Measurements from ENCODE around the gene TLN1. TPM values are rescaled to one million over a fixed set of nuclear protein-coding genes. Genes with fewer than 3 reads are reported as not detected.

The TLN1 gene
- total and polyA plus RNA-seq, 3 experiments from 2014 or later, result 161 to 249 (median 248) TPM

GRCh38 chr9:35771534-35771933, 39.5 kb upstream of the TLN1 start:
- Mint-ChIP-seq H3K27me3 (no peaks in the 10 kb centered on the region), H3K4me3 (no peak overlapping the region), H3K36me3 (peaks cover 0 to 7% (median 0%) of the 10 kb centered on the region in 3 donors), H3K4me1 (peaks cover 7 to 10% (median 8%) of the 10 kb centered on the region in 3 donors), H3K27ac (no peak overlapping the region), H3K9me3 (no peaks in the 10 kb centered on the region)
- POLR2A ChIA-PET, result interaction anchor here (0.5 to 1.0 kb wide), 2 partner anchors 35 to 194 kb away, joined by 3 to 4 read pairs; no protein-coding TSS in a partner anchor
- CTCF ChIA-PET, result interaction anchor here (2.8 to 3.0 kb wide), 2 partner anchors 15 to 18 kb away, joined by 8 to 11 read pairs; no protein-coding TSS in a partner anchor
- no peak for DNase-seq
- no peak overlapping the region for H3K4me3 ChIP-seq (ENCODE audit: low read length)
- H3K36me3 ChIP-seq (ENCODE audit: insufficient read depth, low read length), result no peaks in the 10 kb centered on the region
- H3K27ac ChIP-seq (ENCODE audit: low read depth, low read length), result no peak overlapping the region
- no peaks in the 10 kb centered on the region for H3K4me1 ChIP-seq (ENCODE audit: insufficient read depth, low read length)
- no peaks in the 10 kb centered on the region for H3K27me3 ChIP-seq (ENCODE audit: insufficient read depth, low read length, poor library complexity, severe bottlenecking)
- no peaks in the 10 kb centered on the region for H3K9me3 ChIP-seq (ENCODE audit: low read length)

DNA sequence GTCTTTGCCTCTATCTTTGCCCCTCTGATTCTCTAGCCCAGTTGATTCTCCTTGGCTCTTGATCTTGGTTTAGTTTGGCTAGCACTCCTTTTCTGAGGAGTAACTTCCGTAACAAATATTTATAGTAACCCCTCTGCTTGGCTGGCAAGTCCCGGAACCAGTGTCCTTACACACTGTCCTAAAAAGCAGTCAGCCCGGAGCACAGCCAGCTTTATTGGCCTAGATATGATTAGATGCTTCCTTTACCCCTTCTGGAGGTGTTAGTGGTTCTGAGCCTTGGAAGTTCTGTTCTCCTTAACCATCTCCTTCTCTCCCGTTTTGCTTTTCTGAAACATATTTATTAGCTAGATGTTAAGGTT, 39.1 kb upstream of the TLN1 start:
- H3K4me1 Mint-ChIP-seq, result peaks cover 9 to 15% (median 12%) of the 10 kb centered on the region in 3 donors
- H3K4me1 ChIP-seq (ENCODE audit: insufficient read depth, low read length), result no peaks in the 10 kb centered on the region
- no peaks in the 10 kb centered on the region for H3K9me3 Mint-ChIP-seq
- DNase-seq, result no peak
- no peaks in the 10 kb centered on the region for H3K27me3 Mint-ChIP-seq
- no peak overlapping the region for H3K4me3 ChIP-seq (ENCODE audit: low read length)
- H3K36me3 ChIP-seq (ENCODE audit: insufficient read depth, low read length), result no peaks in the 10 kb centered on the region
- ChIA-PET CTCF (interaction anchor here (2.8 to 3.0 kb wide), 2 partner anchors 14 to 19 kb away, joined by 8 to 11 read pairs; no protein-coding TSS in a partner anchor), POLR2A (interaction anchor here (0.5 to 1.0 kb wide), 2 partner anchors 35 to 195 kb away, joined by 3 to 4 read pairs; no protein-coding TSS in a partner anchor)
- H3K27ac ChIP-seq (ENCODE audit: low read depth, low read length), result no peak overlapping the region
- H3K36me3 Mint-ChIP-seq, result peaks cover 0 to 5% (median 0%) of the 10 kb centered on the region in 3 donors
- H3K4me3 Mint-ChIP-seq, result no peak overlapping the region
- H3K27me3 ChIP-seq (ENCODE audit: insufficient read depth, low read length, poor library complexity, severe bottlenecking), result no peaks in the 10 kb centered on the region
- no peak overlapping the region for H3K27ac Mint-ChIP-seq
- no peaks in the 10 kb centered on the region for H3K9me3 ChIP-seq (ENCODE audit: low read length)

DNA sequence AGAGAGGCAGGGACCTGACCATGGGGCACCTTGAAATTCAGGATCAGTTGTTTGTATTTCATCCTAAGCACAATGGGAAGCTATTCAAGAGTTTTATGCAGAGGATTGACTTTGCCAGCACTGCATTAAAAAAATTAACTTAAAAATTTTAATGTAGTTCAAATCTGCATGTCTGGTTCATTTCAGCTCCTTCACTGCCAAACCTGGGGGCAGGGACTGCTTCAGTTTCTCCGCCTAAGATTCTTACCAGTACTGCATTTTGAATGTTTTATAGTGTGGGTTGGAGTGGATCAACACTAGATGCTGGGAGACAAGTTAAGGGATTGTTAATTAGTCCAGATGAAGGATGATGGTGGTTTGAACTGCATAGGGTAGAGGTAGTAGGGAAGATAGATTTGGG, 37.8 kb upstream of the TLN1 start:
- no peak overlapping the region for H3K27ac Mint-ChIP-seq
- ChIA-PET CTCF (interaction anchor here (1.2 to 3.0 kb wide), 2 partner anchors 13 to 112 kb away, joined by 5 to 11 read pairs; no protein-coding TSS in a partner anchor), POLR2A (no interaction called here)
- H3K9me3 ChIP-seq (ENCODE audit: low read length), result no peaks in the 10 kb centered on the region
- no peaks in the 10 kb centered on the region for H3K27me3 ChIP-seq (ENCODE audit: insufficient read depth, low read length, poor library complexity, severe bottlenecking)
- no peaks in the 10 kb centered on the region for H3K4me1 ChIP-seq (ENCODE audit: insufficient read depth, low read length)
- no peak overlapping the region for H3K4me3 ChIP-seq (ENCODE audit: low read length)
- peaks cover 0 to 3% (median 0%) of the 10 kb centered on the region in 3 donors for H3K36me3 Mint-ChIP-seq
- H3K4me1 Mint-ChIP-seq, result peaks cover 10 to 19% (median 12%) of the 10 kb centered on the region in 3 donors
- no peaks in the 10 kb centered on the region for H3K27me3 Mint-ChIP-seq
- DNase-seq, result no peak
- no peak overlapping the region for H3K4me3 Mint-ChIP-seq
- H3K27ac ChIP-seq (ENCODE audit: low read depth, low read length), result no peak overlapping the region
- no peaks in the 10 kb centered on the region for H3K9me3 Mint-ChIP-seq
- no peaks in the 10 kb centered on the region for H3K36me3 ChIP-seq (ENCODE audit: insufficient read depth, low read length)

GRCh38 chr9:35767458-35767857, 35.5 kb upstream of the TLN1 start:
- Mint-ChIP-seq H3K27ac (no peak overlapping the region), H3K4me3 (no peak overlapping the region), H3K4me1 (peaks cover 12 to 26% (median 13%) of the 10 kb centered on the region in 3 donors), H3K9me3 (no peaks in the 10 kb centered on the region), H3K27me3 (no peaks in the 10 kb centered on the region), H3K36me3 (peaks cover 0 to 2% (median 0%) of the 10 kb centered on the region in 3 donors)
- Histone ChIP-seq H3K36me3 (ENCODE audit: insufficient read depth, low read length) (no peaks in the 10 kb centered on the region), H3K9me3 (ENCODE audit: low read length) (no peaks in the 10 kb centered on the region), H3K4me3 (ENCODE audit: low read length) (no peak overlapping the region), H3K27ac (ENCODE audit: low read depth, low read length) (no peak overlapping the region), H3K4me1 (ENCODE audit: insufficient read depth, low read length) (no peaks in the 10 kb centered on the region), H3K27me3 (ENCODE audit: insufficient read depth, low read length, poor library complexity, severe bottlenecking) (no peaks in the 10 kb centered on the region)
- ChIA-PET POLR2A (no interaction called here), CTCF (interaction anchor here (0.8 kb wide), 1 partner anchor 59 kb away, joined by 3 read pairs; no protein-coding TSS in a partner anchor)
- no peak for DNase-seq

DNA sequence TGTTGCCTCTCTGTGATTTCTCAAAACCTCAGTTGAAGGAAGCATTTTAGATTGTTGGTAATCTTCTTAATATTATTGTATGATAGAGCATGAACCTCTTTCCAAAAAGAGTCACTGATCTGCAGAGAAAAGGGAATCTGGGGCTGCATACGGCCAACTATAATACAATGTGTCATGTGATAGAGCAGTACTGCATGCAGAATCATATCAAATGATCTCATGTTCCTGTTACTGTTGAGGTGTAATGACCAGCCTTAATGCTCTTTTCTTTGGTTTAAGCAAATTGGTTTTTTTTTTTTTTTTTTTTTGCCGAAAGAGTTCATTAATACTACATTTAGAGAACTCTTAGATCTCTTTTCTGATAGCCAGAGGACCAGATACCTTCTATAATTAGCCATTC, 35.0 kb upstream of the TLN1 start:
- no peaks in the 10 kb centered on the region for H3K36me3 ChIP-seq (ENCODE audit: insufficient read depth, low read length)
- ChIA-PET POLR2A (no interaction called here), CTCF (no interaction called here)
- H3K9me3 ChIP-seq (ENCODE audit: low read length), result no peaks in the 10 kb centered on the region
- DNase-seq, result no peak
- H3K4me1 ChIP-seq (ENCODE audit: insufficient read depth, low read length), result no peaks in the 10 kb centered on the region
- H3K4me3 ChIP-seq (ENCODE audit: low read length), result no peak overlapping the region
- no peak overlapping the region for H3K27ac ChIP-seq (ENCODE audit: low read depth, low read length)
- peaks cover 12 to 27% (median 14%) of the 10 kb centered on the region in 3 donors for H3K4me1 Mint-ChIP-seq
- H3K27me3 ChIP-seq (ENCODE audit: insufficient read depth, low read length, poor library complexity, severe bottlenecking), result no peaks in the 10 kb centered on the region
- H3K9me3 Mint-ChIP-seq, result no peaks in the 10 kb centered on the region
- H3K27me3 Mint-ChIP-seq, result no peaks in the 10 kb centered on the region
- no peak overlapping the region for H3K27ac Mint-ChIP-seq
- no peak overlapping the region for H3K4me3 Mint-ChIP-seq
- H3K36me3 Mint-ChIP-seq, result peaks cover 0 to 2% (median 0%) of the 10 kb centered on the region in 3 donors

- Mint-ChIP-seq H3K4me1 (peaks cover 33 to 51% (median 33%) of the 10 kb centered on the region in 3 donors), H3K27me3 (no peaks in the 10 kb centered on the region), H3K4me3 (no peak overlapping the region), H3K36me3 (peaks cover 0 to 6% (median 0%) of the 10 kb centered on the region in 3 donors), H3K9me3 (no peaks in the 10 kb centered on the region), H3K27ac (peak overlapping the region in 1 of 8 donors; percentile 85)
- CTCF ChIA-PET, result no interaction called here
- POLR2A ChIA-PET, result interaction anchor here (0.6 kb wide), 2 partner anchors 30 to 70 kb away, joined by 3 read pairs; no protein-coding TSS in a partner anchor
- H3K4me1 ChIP-seq (ENCODE audit: insufficient read depth, low read length), result peaks cover under 1% of the 10 kb centered on the region
- no peak for DNase-seq
- no peaks in the 10 kb centered on the region for H3K27me3 ChIP-seq (ENCODE audit: insufficient read depth, low read length, poor library complexity, severe bottlenecking)
- no peaks in the 10 kb centered on the region for H3K9me3 ChIP-seq (ENCODE audit: low read length)
- no peaks in the 10 kb centered on the region for H3K36me3 ChIP-seq (ENCODE audit: insufficient read depth, low read length)
- no peak overlapping the region for H3K27ac ChIP-seq (ENCODE audit: low read depth, low read length)
- no peak overlapping the region for H3K4me3 ChIP-seq (ENCODE audit: low read length)
These were observed 31.8 kb upstream of the TLN1 start for GRCh38 chr9:35763803-35764202.

GRCh38 chr9:35763181-35763580, 31.2 kb upstream of the TLN1 start:
- H3K9me3 Mint-ChIP-seq, result no peaks in the 10 kb centered on the region
- H3K36me3 Mint-ChIP-seq, result peaks cover 0 to 6% (median 0%) of the 10 kb centered on the region in 3 donors
- Histone ChIP-seq H3K27ac (ENCODE audit: low read depth, low read length) (no peak overlapping the region), H3K36me3 (ENCODE audit: insufficient read depth, low read length) (no peaks in the 10 kb centered on the region), H3K27me3 (ENCODE audit: insufficient read depth, low read length, poor library complexity, severe bottlenecking) (no peaks in the 10 kb centered on the region), H3K9me3 (ENCODE audit: low read length) (no peaks in the 10 kb centered on the region), H3K4me1 (ENCODE audit: insufficient read depth, low read length) (peaks cover 7% of the 10 kb centered on the region), H3K4me3 (ENCODE audit: low read length) (no peak overlapping the region)
- ChIA-PET CTCF (interaction anchor here (0.7 to 1.3 kb wide), 3 partner anchors 9 to 67 kb away, joined by 3 read pairs; partner anchors contain the start of gene MSMP), POLR2A (interaction anchor here (0.6 kb wide), 1 partner anchor 69 kb away, joined by 3 read pairs; no protein-coding TSS in a partner anchor)
- H3K27me3 Mint-ChIP-seq, result no peaks in the 10 kb centered on the region
- DNase-seq, result no peak
- peaks cover 34 to 52% (median 39%) of the 10 kb centered on the region in 3 donors for H3K4me1 Mint-ChIP-seq
- no peak overlapping the region for H3K4me3 Mint-ChIP-seq
- H3K27ac Mint-ChIP-seq, result no peak overlapping the region

GRCh38 chr9:35760651-35761050, 28.7 kb upstream of the TLN1 start:
- H3K27ac Mint-ChIP-seq, result peak overlapping the region in 2 of 8 donors; percentile 21 to 43
- POLR2A ChIA-PET, result no interaction called here
- H3K27ac ChIP-seq (ENCODE audit: low read depth, low read length), result no peak overlapping the region
- CTCF ChIA-PET, result interaction anchor here (0.8 to 1.6 kb wide), 4 partner anchors 11 to 64 kb away, joined by 3 to 5 read pairs (median 3); no protein-coding TSS in a partner anchor
- H3K36me3 Mint-ChIP-seq, result peaks cover 0 to 13% (median 0%) of the 10 kb centered on the region in 3 donors
- no peak overlapping the region for H3K4me3 ChIP-seq (ENCODE audit: low read length)
- H3K36me3 ChIP-seq (ENCODE audit: insufficient read depth, low read length), result no peaks in the 10 kb centered on the region
- H3K9me3 Mint-ChIP-seq, result no peaks in the 10 kb centered on the region
- peaks cover 25% of the 10 kb centered on the region for H3K4me1 ChIP-seq (ENCODE audit: insufficient read depth, low read length)
- H3K9me3 ChIP-seq (ENCODE audit: low read length), result no peaks in the 10 kb centered on the region
- H3K4me3 Mint-ChIP-seq, result no peak overlapping the region
- peaks cover 48 to 65% (median 49%) of the 10 kb centered on the region in 3 donors for H3K4me1 Mint-ChIP-seq
- no peak for DNase-seq
- H3K27me3 ChIP-seq (ENCODE audit: insufficient read depth, low read length, poor library complexity, severe bottlenecking), result no peaks in the 10 kb centered on the region
- H3K27me3 Mint-ChIP-seq, result no peaks in the 10 kb centered on the region
